ENCODE results near the gene NUMA1.

NUMA1 gene

GRCh38 chr11:71998649-71999310 lies 81.6 kb downstream of the NUMA1 start, which contains the start of gene IL18BP:
Gene IL18BP (plus strand): TSS chr11:71998909. CDS start chr11:71999985, 1,076 bp downstream.
- DNase-seq: no peak

GRCh38 chr11:71998061-71998460 lies 82.3 kb downstream of the NUMA1 start:
- DNase-seq: no peak

- DNase-seq: no peak
Observed at GRCh38 chr11:71997594-71997993, 82.7 kb downstream of the NUMA1 start.

GRCh38 chr11:71996946-71997345 lies 83.4 kb downstream of the NUMA1 start:
- DNase-seq: no peak

- no peak for DNase-seq
Observed at GRCh38 chr11:71996517-71996916, 83.8 kb downstream of the NUMA1 start.

- no peak for DNase-seq
Observed at GRCh38 chr11:71995726-71996291, 84.5 kb downstream of the NUMA1 start.

- DNase-seq: no peak
Observed at GRCh38 chr11:71994786-71995185, 85.6 kb downstream of the NUMA1 start.

GRCh38 chr11:71992136-71992730 lies 88.1 kb downstream of the NUMA1 start:
- no peak for DNase-seq

GRCh38 chr11:71991494-71991893 lies 88.8 kb downstream of the NUMA1 start:
- DNase-seq: no peak

GRCh38 chr11:71990701-71991100 lies 89.6 kb downstream of the NUMA1 start:
- DNase-seq: no peak

GRCh38 chr11:71988050-71988449 lies 92.3 kb downstream of the NUMA1 start:
- DNase-seq: no peak

GRCh38 chr11:71987521-71987920 lies 92.8 kb downstream of the NUMA1 start:
- no peak for DNase-seq

- no peak for DNase-seq
Observed at GRCh38 chr11:71986131-71986530, 94.2 kb downstream of the NUMA1 start.

- no peak for DNase-seq
Observed at GRCh38 chr11:71979602-71980001, 100.7 kb downstream of the NUMA1 start.

- no peak for DNase-seq
Observed at GRCh38 chr11:71979094-71979493, 101.2 kb downstream of the NUMA1 start.

- no peak for DNase-seq
Observed at GRCh38 chr11:71977743-71978418, 102.5 kb downstream of the NUMA1 start.

- no peak for DNase-seq
Observed at GRCh38 chr11:71977090-71977489, 103.3 kb downstream of the NUMA1 start.

- no peak for DNase-seq
Observed at GRCh38 chr11:71976551-71976950, 103.8 kb downstream of the NUMA1 start.

- DNase-seq: no peak
Observed at GRCh38 chr11:71971680-71972079, 108.7 kb downstream of the NUMA1 start.

- DNase-seq: no peak
Observed at GRCh38 chr11:71964641-71965040, 115.7 kb downstream of the NUMA1 start.

- DNase-seq: no peak
Observed at GRCh38 chr11:71963468-71963867, 116.9 kb downstream of the NUMA1 start.

- DNase-seq: no peak
Observed at GRCh38 chr11:71962428-71963038, 117.8 kb downstream of the NUMA1 start.

- no peak for DNase-seq
Observed at GRCh38 chr11:71955898-71956456, 124.4 kb downstream of the NUMA1 start.
